Hepatocyte (in vitro differentiated cells): Measurements from ENCODE around the gene TBC1D1.

Experiments used
- CTCF ChIP-seq: fragments of 200-600 bp; sonication (generic); IDR thresholded peaks from 2 replicates; pipeline ENCODE4 v1.5.1; 2016; ENCODE audit warnings: antibody characterized with exemption, mild to moderate bottlenecking; ENCODE audit not compliant: poor library complexity
- EZH2 ChIP-seq: fragments of 200-600 bp; sonication (generic); IDR thresholded peaks from 2 replicates; pipeline ENCODE4 v1.6.1; 2016; ENCODE audit warnings: antibody characterized with exemption, mild to moderate bottlenecking, borderline replicate concordance
- EZH2phosphoT487 ChIP-seq: fragments of 200-600 bp; sonication (generic); IDR thresholded peaks from one replicate; pipeline ENCODE4 v1.6.1; 2018; ENCODE audit warnings: antibody characterized with exemption, mild to moderate bottlenecking, low read depth, moderate library complexity; ENCODE audit not compliant: unreplicated experiment, severe bottlenecking

DNA sequence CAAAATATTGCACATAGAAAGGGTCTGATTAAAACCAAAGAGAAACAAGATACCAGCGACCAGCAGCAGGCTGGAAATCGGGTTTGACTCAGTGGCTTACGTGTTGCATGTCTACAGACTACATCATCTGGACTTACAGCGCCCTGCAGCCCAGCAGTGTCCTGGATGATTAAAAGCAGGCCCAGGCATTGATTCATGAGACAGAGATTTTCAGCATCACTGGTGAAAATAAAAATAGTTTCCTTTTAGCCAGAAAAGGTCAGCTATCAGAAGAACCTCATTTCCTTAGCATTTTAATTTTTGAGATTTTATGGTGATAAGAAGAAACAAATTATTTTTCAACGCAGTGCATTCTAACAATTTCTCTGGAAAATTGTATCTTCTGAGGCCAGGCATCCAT lies 259.9 kb downstream of the TBC1D1 start:
- TF ChIP-seq CTCF (no peak), EZH2 (no peak), EZH2phosphoT487 (no peak)
